ENCODE measurements around the gene LRP1. TPM values are rescaled to one million over a fixed set of nuclear protein-coding genes. Genes with fewer than 3 reads are reported as not detected.

LRP1 gene
- total RNA-seq, 1 donor from 2014 or later: 24.5 TPM

- TF ChIP-seq, protein P1, sequence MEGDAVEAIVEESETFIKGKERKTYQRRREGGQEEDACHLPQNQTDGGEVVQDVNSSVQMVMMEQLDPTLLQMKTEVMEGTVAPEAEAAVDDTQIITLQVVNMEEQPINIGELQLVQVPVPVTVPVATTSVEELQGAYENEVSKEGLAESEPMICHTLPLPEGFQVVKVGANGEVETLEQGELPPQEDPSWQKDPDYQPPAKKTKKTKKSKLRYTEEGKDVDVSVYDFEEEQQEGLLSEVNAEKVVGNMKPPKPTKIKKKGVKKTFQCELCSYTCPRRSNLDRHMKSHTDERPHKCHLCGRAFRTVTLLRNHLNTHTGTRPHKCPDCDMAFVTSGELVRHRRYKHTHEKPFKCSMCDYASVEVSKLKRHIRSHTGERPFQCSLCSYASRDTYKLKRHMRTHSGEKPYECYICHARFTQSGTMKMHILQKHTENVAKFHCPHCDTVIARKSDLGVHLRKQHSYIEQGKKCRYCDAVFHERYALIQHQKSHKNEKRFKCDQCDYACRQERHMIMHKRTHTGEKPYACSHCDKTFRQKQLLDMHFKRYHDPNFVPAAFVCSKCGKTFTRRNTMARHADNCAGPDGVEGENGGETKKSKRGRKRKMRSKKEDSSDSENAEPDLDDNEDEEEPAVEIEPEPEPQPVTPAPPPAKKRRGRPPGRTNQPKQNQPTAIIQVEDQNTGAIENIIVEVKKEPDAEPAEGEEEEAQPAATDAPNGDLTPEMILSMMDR (IDR thresholded peaks at IDR 0.05; ENCODE audit: insufficient read depth, low read length, severe bottlenecking): no peak
- FAIRE-seq (no peak), DNase-seq (ENCODE audit: low read depth) (no peak)
- Histone ChIP-seq H3K36me3 (ENCODE audit: control insufficient read depth, insufficient read depth, low read length) (peaks cover 27% of the 10 kb centered on the region), H3K27me3 (ENCODE audit: control insufficient read depth, insufficient read depth, low read length) (no peaks in the 10 kb centered on the region), H3K4me3 (ENCODE audit: low read depth, low read length) (no peak overlapping the region)
Measured at GRCh38 chr12:57159311-57159710, 31.0 kb downstream of the LRP1 start.

- TF ChIP-seq, protein P1 (IDR thresholded peaks at IDR 0.05; ENCODE audit: insufficient read depth, low read length, severe bottlenecking): no peak
- H3K27me3 ChIP-seq (ENCODE audit: control insufficient read depth, insufficient read depth, low read length): no peaks in the 10 kb centered on the region
- peaks cover 23% of the 10 kb centered on the region for H3K36me3 ChIP-seq (ENCODE audit: control insufficient read depth, insufficient read depth, low read length)
- FAIRE-seq (no peak), DNase-seq (ENCODE audit: low read depth) (no peak)
- no peak overlapping the region for H3K4me3 ChIP-seq (ENCODE audit: low read depth, low read length)
Measured at GRCh38 chr12:57160040-57160439, 31.8 kb downstream of the LRP1 start.

- Histone ChIP-seq H3K36me3 (ENCODE audit: control insufficient read depth, insufficient read depth, low read length) (peaks cover 23% of the 10 kb centered on the region), H3K4me3 (ENCODE audit: low read depth, low read length) (no peak overlapping the region), H3K27me3 (ENCODE audit: control insufficient read depth, insufficient read depth, low read length) (no peaks in the 10 kb centered on the region)
- TF ChIP-seq, protein P1 (IDR thresholded peaks at IDR 0.05; ENCODE audit: insufficient read depth, low read length, severe bottlenecking): no peak
- FAIRE-seq (no peak), DNase-seq (ENCODE audit: low read depth) (no peak)
Measured at GRCh38 chr12:57160741-57161140, 32.5 kb downstream of the LRP1 start.

DNA sequence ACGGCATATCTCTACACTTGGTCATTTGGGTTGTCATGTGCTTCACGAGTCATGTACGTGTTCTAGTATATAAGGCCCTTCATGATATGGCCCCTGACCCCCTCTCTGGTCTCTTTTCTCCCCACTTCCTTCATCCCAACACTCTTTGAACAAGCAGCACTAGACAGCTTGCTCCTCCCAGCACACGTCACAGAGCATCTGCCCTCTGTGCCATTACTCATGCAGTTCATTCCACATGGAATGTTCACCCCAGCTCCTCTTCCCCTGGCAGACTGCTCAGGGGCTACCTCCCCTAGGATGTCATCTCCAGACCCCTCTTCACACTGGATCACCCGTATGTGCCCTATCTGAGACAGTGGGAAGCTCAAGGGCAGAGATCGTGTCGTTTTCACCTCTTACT lies 33.2 kb downstream of the LRP1 start:
- no peak overlapping the region for H3K4me3 ChIP-seq (ENCODE audit: low read depth, low read length)
- no peaks in the 10 kb centered on the region for H3K27me3 ChIP-seq (ENCODE audit: control insufficient read depth, insufficient read depth, low read length)
- H3K36me3 ChIP-seq (ENCODE audit: control insufficient read depth, insufficient read depth, low read length): peaks cover 19% of the 10 kb centered on the region
- FAIRE-seq: no peak
- DNase-seq (ENCODE audit: low read depth): no peak
- TF ChIP-seq, protein P1 (IDR thresholded peaks at IDR 0.05; ENCODE audit: insufficient read depth, low read length, severe bottlenecking): no peak

DNA sequence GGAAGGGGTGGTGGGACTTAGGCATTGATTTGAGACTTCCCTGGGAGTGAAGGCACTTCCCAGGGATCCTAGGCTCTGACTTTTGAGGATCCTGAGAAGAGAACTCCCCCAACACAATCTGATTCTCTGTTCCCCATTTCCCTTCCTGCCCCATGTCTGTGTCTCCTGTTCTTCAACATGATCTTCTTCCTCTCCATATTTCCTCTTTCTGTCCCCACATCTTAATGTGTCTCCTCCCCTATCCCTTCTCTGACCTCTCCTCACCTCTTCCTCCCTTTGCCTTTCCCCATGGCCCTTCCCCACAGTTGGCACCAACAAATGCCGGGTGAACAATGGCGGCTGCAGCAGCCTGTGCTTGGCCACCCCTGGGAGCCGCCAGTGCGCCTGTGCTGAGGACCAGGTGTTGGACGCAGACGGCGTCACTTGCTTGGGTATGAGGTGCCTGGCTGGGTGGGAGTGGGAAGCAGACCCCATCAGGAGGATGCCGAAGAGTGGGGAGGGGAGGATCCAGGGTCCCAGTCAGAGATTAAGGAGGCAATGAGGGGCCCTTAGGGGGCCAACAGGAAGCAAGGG lies 34.4 kb downstream of the LRP1 start:
- Histone ChIP-seq H3K27me3 (ENCODE audit: control insufficient read depth, insufficient read depth, low read length) (no peaks in the 10 kb centered on the region), H3K36me3 (ENCODE audit: control insufficient read depth, insufficient read depth, low read length) (peaks cover 19% of the 10 kb centered on the region), H3K4me3 (ENCODE audit: low read depth, low read length) (no peak overlapping the region)
- no peak for DNase-seq (ENCODE audit: low read depth)
- no peak for FAIRE-seq
- TF ChIP-seq, protein P1 (IDR thresholded peaks at IDR 0.05; ENCODE audit: insufficient read depth, low read length, severe bottlenecking): no peak

DNA sequence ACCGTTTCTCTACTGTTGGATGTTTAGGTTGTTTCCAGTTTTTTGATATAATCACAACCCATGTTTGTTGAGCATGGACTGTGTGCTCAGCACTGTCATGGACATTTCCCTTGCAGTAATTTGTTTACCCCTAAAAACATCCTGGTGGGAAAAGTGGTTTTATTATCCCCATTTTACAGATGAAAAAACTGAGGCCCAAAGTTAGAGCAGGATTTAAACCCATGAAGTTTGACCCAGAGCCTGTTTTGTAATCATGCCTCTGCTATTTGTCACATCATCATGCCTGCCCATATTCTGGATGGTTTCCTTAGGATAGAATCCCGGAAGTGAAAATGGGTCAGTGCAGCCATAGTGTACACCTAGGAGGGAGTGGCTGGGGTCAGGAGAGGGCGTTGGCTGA lies 36.2 kb downstream of the LRP1 start:
- Histone ChIP-seq H3K27me3 (ENCODE audit: control insufficient read depth, insufficient read depth, low read length) (no peaks in the 10 kb centered on the region), H3K4me3 (ENCODE audit: low read depth, low read length) (no peak overlapping the region), H3K36me3 (ENCODE audit: control insufficient read depth, insufficient read depth, low read length) (peaks cover 26% of the 10 kb centered on the region)
- FAIRE-seq: no peak
- DNase-seq (ENCODE audit: low read depth): no peak
- TF ChIP-seq, protein P1 (IDR thresholded peaks at IDR 0.05; ENCODE audit: insufficient read depth, low read length, severe bottlenecking): no peak

Measured in bronchial epithelial cell (primary cell).